HCT116 (cell line): Measurements from ENCODE around the gene OLFML2B. TPM values are rescaled to one million over a fixed set of nuclear protein-coding genes. Genes with fewer than 3 reads are reported as not detected.

Experiments
- ATAC-seq: fragments of 200-7000 bp; cut with Tn5 transposase; 2 replicates; pipeline ENCODE4 v1.9.1; 2020; ENCODE audit warnings: mild to moderate bottlenecking, moderate library complexity
- BruUV-seq: library from RNA; stranded (reverse); fragments of 400-500 nt; replicated peaks from 2 replicates; lab custom pipeline; 2021; lab: Mats Ljungman, UMichigan
- CTCF ChIA-PET: fragments of 300-600 bp; sonication (Branson Sonifier 250); formaldehyde crosslinking; loops from one replicate; lab custom pipeline; 2021; ENCODE audit warnings: antibody characterized with exemption; lab: Charles Lee
- POLR2A ChIA-PET: fragments of 300-600, 350-600 bp; sonication (Branson Sonifier 250); formaldehyde crosslinking; loops from one replicate; lab custom pipeline; 2021; ENCODE audit warnings: antibody characterized with exemption; lab: Charles Lee
- RAD21 ChIA-PET, 2 experiments: fragments of 300-600 bp; sonication (Branson Sonifier 250); formaldehyde crosslinking; loops; one replicate each; lab custom pipeline; 2023; ENCODE audit warnings: low total read pairs in 2 of 2; ENCODE audit not compliant: uncharacterized antibody in 2 of 2, unreplicated experiment in 2 of 2, low non-redundant PET in 1 of 2; lab: Charles Lee
- DNase-seq: peaks from one replicate; pipeline ENCODE4 v3.0.0-alpha.2; 2010; ENCODE audit warnings: low read depth, low spot score
- H2AFZ ChIP-seq: fragments of 200-600 bp; shearing (Covaris generic), sonication (generic); 2 replicates; pipeline ENCODE4 v1.6.1; 2017; ENCODE audit warnings: low read depth, mixed run types, mixed read lengths, antibody characterized with exemption, low read length; ENCODE audit not compliant: poor library complexity, severe bottlenecking
- H3K27ac ChIP-seq: 2 replicates; pipeline ENCODE4 v1.5.1; 2012; ENCODE audit warnings: low read depth, low read length
- H3K27me3 ChIP-seq: fragments of 200-600 bp; sonication (generic); 2 replicates; pipeline ENCODE4 v1.6.1; 2016; ENCODE audit warnings: mixed run types, low read length, mixed read lengths; ENCODE audit not compliant: insufficient read depth
- H3K36me3 ChIP-seq, 2 experiments: fragments of 200-500 bp in 1 of 2; fragments of 200-600 bp in 1 of 2; sonication (Bioruptor generic) in 1 of 2; sonication (generic) in 1 of 2; 2 replicates each; pipeline versions ENCODE4 v1.5.1 to v1.6.1; 2014 to 2016; ENCODE audit warnings: low read length in 2 of 2, inconsistent platforms in 1 of 2, mixed read lengths in 1 of 2, mixed run types in 1 of 2; ENCODE audit not compliant: insufficient read depth in 2 of 2, control insufficient read depth in 1 of 2
- H3K4me1 ChIP-seq, 2 experiments: fragments of 200-600 bp in 1 of 2; sonication (generic) in 1 of 2; 2 replicates each; pipeline versions ENCODE4 v1.5.1 to v1.6.1; 2012 to 2017; ENCODE audit warnings: low read length in 2 of 2, inconsistent platforms in 1 of 2, mild to moderate bottlenecking in 1 of 2, mixed read lengths in 1 of 2, mixed run types in 1 of 2, moderate library complexity in 1 of 2; ENCODE audit not compliant: insufficient read depth in 2 of 2, control insufficient read depth in 1 of 2
- H3K4me2 ChIP-seq: fragments of 200-600 bp; sonication (generic); 2 replicates; pipeline ENCODE4 v1.6.1; 2017; ENCODE audit warnings: mixed run types, low read length, mixed read lengths
- H3K4me3 ChIP-seq, 2 experiments: fragments of 200-600 bp in 1 of 2; sonication (generic) in 1 of 2; replicated peaks in 1 of 2; 2 replicates each; pipeline ENCODE4 v1.5.1; 2011 to 2016; ENCODE audit warnings: low read length in 2 of 2, control low read depth in 1 of 2, low read depth in 1 of 2, mild to moderate bottlenecking in 1 of 2, mixed read lengths in 1 of 2, mixed run types in 1 of 2
- H3K79me2 ChIP-seq: fragments of 200-600 bp; sonication (generic); 2 replicates; pipeline ENCODE4 v1.6.1; 2017; ENCODE audit warnings: mild to moderate bottlenecking, mixed run types, low read length, moderate library complexity, mixed read lengths; ENCODE audit not compliant: insufficient read depth
- H3K9ac ChIP-seq: fragments of 200-600 bp; sonication (generic); 2 replicates; pipeline ENCODE4 v1.6.1; 2016; ENCODE audit warnings: low read length, mixed read lengths
- H3K9me2 ChIP-seq: fragments of 200-600 bp; sonication (generic), shearing (Covaris generic); 2 replicates; pipeline ENCODE4 v1.6.1; 2017; ENCODE audit warnings: mixed run types, mild to moderate bottlenecking, moderate library complexity; ENCODE audit not compliant: insufficient read depth
- H3K9me3 ChIP-seq, 2 experiments: fragments of 200-500 bp in 1 of 2; fragments of 200-600 bp in 1 of 2; sonication (Bioruptor generic) in 1 of 2; sonication (generic) in 1 of 2; 2 replicates each; pipeline ENCODE4 v1.6.1; 2014 to 2017; ENCODE audit warnings: low read length in 2 of 2, mixed read lengths in 2 of 2, inconsistent platforms in 1 of 2, low read depth in 1 of 2, mild to moderate bottlenecking in 1 of 2, mixed run types in 1 of 2, moderate library complexity in 1 of 2; ENCODE audit not compliant: control insufficient read depth in 1 of 2, insufficient read depth in 1 of 2
- H4K20me1 ChIP-seq: fragments of 200-600 bp; sonication (generic), shearing (Covaris generic); 2 replicates; pipeline ENCODE4 v1.6.1; 2017; ENCODE audit warnings: mixed run types, mild to moderate bottlenecking, moderate library complexity; ENCODE audit not compliant: insufficient read depth
- CBX3 ChIP-seq: IDR thresholded peaks from 2 replicates; pipeline ENCODE4 v1.6.1; 2012; ENCODE audit warnings: low read depth
- CEBPB ChIP-seq: IDR thresholded peaks from 2 replicates; pipeline ENCODE4 v1.6.1; 2012; ENCODE audit warnings: low read depth
- EGR1 ChIP-seq: IDR thresholded peaks from 2 replicates; pipeline ENCODE4 v1.6.1; 2012; ENCODE audit warnings: low read depth
- ELF1 ChIP-seq: IDR thresholded peaks from 2 replicates; pipeline ENCODE4 v1.6.1; 2012; ENCODE audit warnings: low read depth, borderline replicate concordance
- EZH2 ChIP-seq: fragments of 200-600 bp; sonication (generic); IDR thresholded peaks from 2 replicates; pipeline ENCODE4 v1.6.1; 2017; ENCODE audit warnings: antibody characterized with exemption, mixed run types
- EZH2phosphoT487 ChIP-seq: fragments of 200-600 bp; IDR thresholded peaks from 2 replicates; pipeline ENCODE4 v1.6.1; 2018; ENCODE audit warnings: antibody characterized with exemption, borderline replicate concordance
- FOSL1 ChIP-seq: IDR thresholded peaks from 2 replicates; pipeline ENCODE4 v1.6.1; 2012; ENCODE audit warnings: low read depth
- JUND ChIP-seq: IDR thresholded peaks from 2 replicates; pipeline ENCODE4 v1.6.1; 2012
- POLR2A ChIP-seq: IDR thresholded peaks from 2 replicates; pipeline ENCODE4 v1.7.0; 2011; ENCODE audit warnings: borderline replicate concordance; ENCODE audit not compliant: insufficient read depth, insufficient read length; ENCODE audit errors: extremely low read depth
- RAD21 ChIP-seq: IDR thresholded peaks from 2 replicates; pipeline ENCODE4 v1.6.1; 2012; ENCODE audit warnings: low read depth, mild to moderate bottlenecking
- SIN3A ChIP-seq: IDR thresholded peaks from 2 replicates; pipeline ENCODE4 v1.6.1; 2012; ENCODE audit warnings: low read depth
- TCF7L2 ChIP-seq: IDR thresholded peaks from 2 replicates; pipeline ENCODE4 v1.7.0; 2011; ENCODE audit warnings: borderline replicate concordance, inconsistent platforms; ENCODE audit not compliant: insufficient read depth, insufficient read length; ENCODE audit errors: extremely low read depth
- ZFX ChIP-seq: fragments of 450-650 bp; IDR thresholded peaks from 2 replicates; pipeline ENCODE4 v1.6.1; 2017
- ZNF274 ChIP-seq: fragments of 200-500 bp; sonication (Bioruptor generic); IDR thresholded peaks from 2 replicates; pipeline ENCODE4 v1.6.1; 2014; ENCODE audit warnings: mild to moderate bottlenecking, low read depth, low read length, inconsistent platforms
- intact Hi-C: fragments of 100-400 bp; cut with micrococcal nuclease; formaldehyde crosslinking; loops from 2 replicates; pipeline ENCODE4 v1.10.0; 2022
- total RNA-seq: library from RNA; stranded (reverse); gene quantifications from one replicate; pipeline ENCODE4 v1.2.1, GENCODE V29; 2021; ENCODE audit not compliant: unreplicated experiment
- TF ChIP-seq, protein P1 (sequence below): IDR thresholded peaks from 2 replicates; pipeline ENCODE4 v1.6.1; 2012; ENCODE audit warnings: low read depth
- TF ChIP-seq, protein P2 (sequence below): IDR thresholded peaks from 2 replicates; pipeline ENCODE4 v1.6.1; 2012
- TF ChIP-seq, protein P3 (sequence below), 3 experiments: fragments of 200-600 bp in 1 of 3; sonication (generic) in 1 of 3; IDR thresholded peaks in 2 of 3; conservative IDR thresholded peaks in 1 of 3; 2 replicates each; pipeline ENCODE4 v1.5.1; 2012 to 2017; ENCODE audit warnings: low read depth in 2 of 3, low read length in 2 of 3, antibody characterized with exemption in 1 of 3, borderline replicate concordance in 1 of 3, control low read depth in 1 of 3, mild to moderate bottlenecking in 1 of 3, mixed read lengths in 1 of 3, mixed run types in 1 of 3, moderate library complexity in 1 of 3; ENCODE audit not compliant: insufficient read depth in 1 of 3

Gene OLFML2B
- total RNA-seq, 1 experiment from 2014 or later: 1.3 TPM

DNA sequence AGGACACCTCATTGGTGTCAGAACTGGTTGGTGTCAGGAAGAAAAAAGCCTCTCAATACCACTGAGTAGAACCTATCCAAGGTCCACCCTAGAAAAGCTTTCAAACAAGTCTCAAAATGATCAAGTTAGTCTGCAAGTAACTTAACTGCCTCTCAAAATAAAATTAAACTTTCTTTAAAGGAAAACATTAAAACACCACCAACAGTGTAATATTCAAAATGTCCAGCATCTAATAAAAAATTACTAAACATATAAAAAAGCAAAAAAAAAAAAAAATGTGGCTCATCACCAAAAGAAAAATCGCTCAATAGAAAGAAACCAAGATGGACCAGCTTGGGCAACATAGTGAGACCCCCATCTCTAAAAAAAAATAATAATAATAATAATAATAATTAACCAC, 18.7 kb upstream of the OLFML2B start (continued):
- TF ChIP-seq, protein P1, sequence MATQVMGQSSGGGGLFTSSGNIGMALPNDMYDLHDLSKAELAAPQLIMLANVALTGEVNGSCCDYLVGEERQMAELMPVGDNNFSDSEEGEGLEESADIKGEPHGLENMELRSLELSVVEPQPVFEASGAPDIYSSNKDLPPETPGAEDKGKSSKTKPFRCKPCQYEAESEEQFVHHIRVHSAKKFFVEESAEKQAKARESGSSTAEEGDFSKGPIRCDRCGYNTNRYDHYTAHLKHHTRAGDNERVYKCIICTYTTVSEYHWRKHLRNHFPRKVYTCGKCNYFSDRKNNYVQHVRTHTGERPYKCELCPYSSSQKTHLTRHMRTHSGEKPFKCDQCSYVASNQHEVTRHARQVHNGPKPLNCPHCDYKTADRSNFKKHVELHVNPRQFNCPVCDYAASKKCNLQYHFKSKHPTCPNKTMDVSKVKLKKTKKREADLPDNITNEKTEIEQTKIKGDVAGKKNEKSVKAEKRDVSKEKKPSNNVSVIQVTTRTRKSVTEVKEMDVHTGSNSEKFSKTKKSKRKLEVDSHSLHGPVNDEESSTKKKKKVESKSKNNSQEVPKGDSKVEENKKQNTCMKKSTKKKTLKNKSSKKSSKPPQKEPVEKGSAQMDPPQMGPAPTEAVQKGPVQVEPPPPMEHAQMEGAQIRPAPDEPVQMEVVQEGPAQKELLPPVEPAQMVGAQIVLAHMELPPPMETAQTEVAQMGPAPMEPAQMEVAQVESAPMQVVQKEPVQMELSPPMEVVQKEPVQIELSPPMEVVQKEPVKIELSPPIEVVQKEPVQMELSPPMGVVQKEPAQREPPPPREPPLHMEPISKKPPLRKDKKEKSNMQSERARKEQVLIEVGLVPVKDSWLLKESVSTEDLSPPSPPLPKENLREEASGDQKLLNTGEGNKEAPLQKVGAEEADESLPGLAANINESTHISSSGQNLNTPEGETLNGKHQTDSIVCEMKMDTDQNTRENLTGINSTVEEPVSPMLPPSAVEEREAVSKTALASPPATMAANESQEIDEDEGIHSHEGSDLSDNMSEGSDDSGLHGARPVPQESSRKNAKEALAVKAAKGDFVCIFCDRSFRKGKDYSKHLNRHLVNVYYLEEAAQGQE: no peak

DNA sequence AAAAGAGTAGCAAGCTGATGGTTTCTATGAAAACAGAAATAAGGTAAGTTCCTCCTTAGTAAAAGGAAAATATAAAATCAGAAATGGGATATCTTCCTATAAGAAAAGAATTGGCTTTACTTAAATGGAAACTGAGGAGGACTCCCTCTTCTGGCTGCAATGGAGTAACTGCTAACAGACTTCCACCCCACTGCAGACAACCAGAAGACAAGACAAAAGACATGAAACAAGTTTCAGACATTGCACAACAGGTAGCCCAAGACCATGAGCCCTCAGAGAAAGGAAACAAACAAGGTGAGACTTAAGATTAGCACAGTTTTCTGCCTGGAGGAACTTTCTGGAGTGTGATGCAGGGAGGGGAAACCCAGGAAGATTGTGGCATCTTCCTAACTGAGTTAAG, 17.0 kb upstream of the OLFML2B start:
- Histone ChIP-seq H3K36me3 (no peaks in the 10 kb centered on the region), H3K79me2 (no peaks in the 10 kb centered on the region), H3K9ac (no peak overlapping the region), H3K4me1 (peaks cover 6 to 16% of the 10 kb centered on the region in 2 experiments), H3K9me2 (no peaks in the 10 kb centered on the region), H3K27me3 (no peaks in the 10 kb centered on the region), H4K20me1 (no peaks in the 10 kb centered on the region), H3K4me3 (no peak overlapping the region), H2AFZ (peak overlapping the region; percentile 58), H3K4me2 (no peak overlapping the region), H3K9me3 (no peaks in the 10 kb centered on the region), H3K27ac (no peak overlapping the region)
- ChIA-PET CTCF (interaction anchor here (1.6 kb wide), 1 partner anchor 248 kb away, joined by 9 read pairs; no protein-coding TSS in a partner anchor), POLR2A (no interaction called here), RAD21 (interaction anchor here in 1 of 2 experiments (1.2 kb wide), 1 partner anchor 248 kb away, joined by 3 read pairs; no protein-coding TSS in a partner anchor)
- DNase-seq (peak; percentile 34), ATAC-seq (peak; percentile 68)
- intact Hi-C loops: no loop called here
- no TSS peak for BruUV-seq
- TF ChIP-seq EZH2 (no peak), EGR1 (no peak), ZNF274 (no peak), POLR2A (no peak), RAD21 (peak; percentile 39), ZFX (no peak), EZH2phosphoT487 (no peak), CBX3 (peak; percentile 47; the same call in 1 of the 2 replicates), JUND (no peak), TCF7L2 (no peak), SIN3A (no peak), CEBPB (peak; percentile 82), FOSL1 (no peak), ELF1 (no peak)
- TF ChIP-seq, protein P2, sequence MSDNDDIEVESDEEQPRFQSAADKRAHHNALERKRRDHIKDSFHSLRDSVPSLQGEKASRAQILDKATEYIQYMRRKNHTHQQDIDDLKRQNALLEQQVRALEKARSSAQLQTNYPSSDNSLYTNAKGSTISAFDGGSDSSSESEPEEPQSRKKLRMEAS: no peak
- TF ChIP-seq, protein P3, sequence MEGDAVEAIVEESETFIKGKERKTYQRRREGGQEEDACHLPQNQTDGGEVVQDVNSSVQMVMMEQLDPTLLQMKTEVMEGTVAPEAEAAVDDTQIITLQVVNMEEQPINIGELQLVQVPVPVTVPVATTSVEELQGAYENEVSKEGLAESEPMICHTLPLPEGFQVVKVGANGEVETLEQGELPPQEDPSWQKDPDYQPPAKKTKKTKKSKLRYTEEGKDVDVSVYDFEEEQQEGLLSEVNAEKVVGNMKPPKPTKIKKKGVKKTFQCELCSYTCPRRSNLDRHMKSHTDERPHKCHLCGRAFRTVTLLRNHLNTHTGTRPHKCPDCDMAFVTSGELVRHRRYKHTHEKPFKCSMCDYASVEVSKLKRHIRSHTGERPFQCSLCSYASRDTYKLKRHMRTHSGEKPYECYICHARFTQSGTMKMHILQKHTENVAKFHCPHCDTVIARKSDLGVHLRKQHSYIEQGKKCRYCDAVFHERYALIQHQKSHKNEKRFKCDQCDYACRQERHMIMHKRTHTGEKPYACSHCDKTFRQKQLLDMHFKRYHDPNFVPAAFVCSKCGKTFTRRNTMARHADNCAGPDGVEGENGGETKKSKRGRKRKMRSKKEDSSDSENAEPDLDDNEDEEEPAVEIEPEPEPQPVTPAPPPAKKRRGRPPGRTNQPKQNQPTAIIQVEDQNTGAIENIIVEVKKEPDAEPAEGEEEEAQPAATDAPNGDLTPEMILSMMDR (IDR thresholded peaks at IDR 0.05 in 2 of 3, conservative IDR thresholded peaks at IDR 0.05 in 1 of 3; ENCODE audit: borderline replicate concordance in 1 of 3, insufficient read depth in 1 of 3, low read depth in 2 of 3, low read length in 2 of 3): peak; percentile 50 to 72 (median 67); a peak in 5 of 6 replicates
- TF ChIP-seq, protein P1: no peak
